Sciatic nerve (tissue), 2 donors: Measurements from ENCODE around the gene VAMP5. TPM values are rescaled to one million over a fixed set of nuclear protein-coding genes. Genes with fewer than 3 reads are reported as not detected.
A peak's percentile ranks its signal among the peaks of the same experiment; 100 is the strongest.
"Not testable (repeated sequence)": the region's sequence is repeated elsewhere in the genome, so short reads cannot be mapped to it uniquely, and the experiment has no call there.

Source experiments
- ATAC-seq: fragments of 200-7000 bp; cut with Tn5 transposase; one replicate; pipeline ENCODE4 v1.9.1; 2020; ENCODE audit warnings: mild to moderate bottlenecking, moderate library complexity
- DNase-seq: peaks from one replicate; pipeline ENCODE4 v3.0.0-alpha.2; 2020; ENCODE audit warnings: low spot score
- intact Hi-C: fragments of 100-400 bp; cut with DNase I; formaldehyde crosslinking; loops from one replicate; pipeline ENCODE4 v1.14.2; 2022
- total RNA-seq: library from RNA; stranded (reverse); fragmentation: NEBNext Ultra II Directional; extraction: Animal tissue kit (Norgen Biotek cat#: 25700); gene quantifications from one replicate; pipeline ENCODE4 v1.2.1, GENCODE V29; 2021
- donor health status: DM: no; HTN: no; CAD: no.
- donor health status: DM: no; HTN: no; CAD: no.

The VAMP5 gene
- total RNA-seq, result 71.2 TPM

GRCh38 chr2:85584354-85584856, at the start of gene VAMP5:
VAMP5 (plus strand) TSS chr2:85584431; CDS start chr2:85584491, 60 bp downstream.
- DNase-seq, result peak; percentile 71
- peak; percentile 58 for ATAC-seq
- intact Hi-C loops, result no loop called here

GRCh38 chr2:85534881-85535280, 49.4 kb upstream of the VAMP5 start:
- intact Hi-C loops, result loop anchor here (5.0 kb wide), 1 partner anchor 113 kb away; no protein-coding TSS in a partner anchor
- no peak for ATAC-seq
- no peak for DNase-seq

- DNase-seq (no peak), ATAC-seq (no peak)
- intact Hi-C loops, result loop anchor here (5.0 kb wide), 1 partner anchor 114 kb away; no protein-coding TSS in a partner anchor
Observed at GRCh38 chr2:85536479-85536878, 47.8 kb upstream of the VAMP5 start.

GRCh38 chr2:85537600-85538506, 46.4 kb upstream of the VAMP5 start:
- intact Hi-C loops, result loop anchor here (5.0 kb wide), 1 partner anchor 116 kb away; no protein-coding TSS in a partner anchor
- ATAC-seq (peak; percentile 63), DNase-seq (peak; percentile 78)

- peak; percentile 96 for DNase-seq
- peak; percentile 95 for ATAC-seq
- intact Hi-C loops, result loop anchor here (5.0 kb wide), 1 partner anchor 116 kb away; no protein-coding TSS in a partner anchor
Observed at GRCh38 chr2:85538507-85539360, 45.5 kb upstream of the VAMP5 start, which contains the start of gene MAT2A. MAT2A (plus strand) TSS chr2:85539168; CDS start chr2:85539288, 120 bp downstream.

- ATAC-seq, result peak; percentile 59
- DNase-seq, result peak; percentile 83
- intact Hi-C loops, result loop anchor here (5.0 kb wide), 1 partner anchor 117 kb away; no protein-coding TSS in a partner anchor
Observed at GRCh38 chr2:85539361-85540132, 44.7 kb upstream of the VAMP5 start.

GRCh38 chr2:85540133-85540648, 44.0 kb upstream of the VAMP5 start:
- intact Hi-C loops, result no loop called here
- ATAC-seq (no peak), DNase-seq (no peak)

- intact Hi-C loops, result no loop called here
- ATAC-seq, result no peak
- no peak for DNase-seq
Observed at GRCh38 chr2:85541262-85541661, 43.0 kb upstream of the VAMP5 start.

- ATAC-seq (no peak), DNase-seq (no peak)
- intact Hi-C loops, result no loop called here
Observed at GRCh38 chr2:85541753-85542457, 42.3 kb upstream of the VAMP5 start.

GRCh38 chr2:85542777-85543176, 41.5 kb upstream of the VAMP5 start:
- no peak for ATAC-seq
- intact Hi-C loops, result no loop called here
- no peak for DNase-seq

GRCh38 chr2:85544254-85544691, 40.0 kb upstream of the VAMP5 start:
- DNase-seq, intact Hi-C loops, ATAC-seq: not testable (repeated sequence)

GRCh38 chr2:85544915-85545779, 39.1 kb upstream of the VAMP5 start:
- DNase-seq, ATAC-seq, intact Hi-C loops: not testable (repeated sequence)

- intact Hi-C loops, result no loop called here
- ATAC-seq, result no peak
- no peak for DNase-seq
Observed at GRCh38 chr2:85545780-85546240, 38.4 kb upstream of the VAMP5 start.

- ATAC-seq, result no peak
- intact Hi-C loops, result no loop called here
- no peak for DNase-seq
Observed at GRCh38 chr2:85547089-85547858, 37.0 kb upstream of the VAMP5 start.

- intact Hi-C loops, result no loop called here
Observed at GRCh38 chr2:85547859-85548607, 36.2 kb upstream of the VAMP5 start.

More at GRCh38 chr2:85547859-85548607, 36.2 kb upstream of the VAMP5 start:
- ATAC-seq, result no peak
- no peak for DNase-seq
